HCT116 (cell line): ENCODE measurements around the gene ORC6.

ENCODE experiments used
- ATF3 ChIP-seq: IDR thresholded peaks from 2 replicates; pipeline ENCODE4 v1.6.1; 2012
- CEBPB ChIP-seq: IDR thresholded peaks from 2 replicates; pipeline ENCODE4 v1.6.1; 2012; ENCODE audit warnings: low read depth
- CTCF ChIP-seq, 3 experiments: fragments of 200-600 bp in 1 of 3; sonication (generic) in 1 of 3; IDR thresholded peaks in 2 of 3; conservative IDR thresholded peaks in 1 of 3; 2 replicates each; pipeline ENCODE4 v1.5.1; 2012 to 2017; ENCODE audit warnings: low read depth in 2 of 3, low read length in 2 of 3, antibody characterized with exemption in 1 of 3, borderline replicate concordance in 1 of 3, control low read depth in 1 of 3, mild to moderate bottlenecking in 1 of 3, mixed read lengths in 1 of 3, mixed run types in 1 of 3, moderate library complexity in 1 of 3; ENCODE audit not compliant: insufficient read depth in 1 of 3
- MAX ChIP-seq: IDR thresholded peaks from 2 replicates; pipeline ENCODE4 v1.6.1; 2012
- POLR2A ChIP-seq: IDR thresholded peaks from 2 replicates; pipeline ENCODE4 v1.7.0; 2011; ENCODE audit warnings: borderline replicate concordance; ENCODE audit not compliant: insufficient read depth, insufficient read length; ENCODE audit errors: extremely low read depth
- POLR2AphosphoS5 ChIP-seq: IDR thresholded peaks from 2 replicates; pipeline ENCODE4 v1.6.1; 2011; ENCODE audit warnings: mild to moderate bottlenecking, low read depth, low read length, moderate library complexity
- REST ChIP-seq: IDR thresholded peaks from 2 replicates; pipeline ENCODE4 v1.6.1; 2012; ENCODE audit warnings: low read depth
- SIN3A ChIP-seq: IDR thresholded peaks from 2 replicates; pipeline ENCODE4 v1.6.1; 2012; ENCODE audit warnings: low read depth
- SRF ChIP-seq: IDR thresholded peaks from 2 replicates; pipeline ENCODE4 v1.6.1; 2012; ENCODE audit warnings: low read depth
- YY1 ChIP-seq: IDR thresholded peaks from 2 replicates; pipeline ENCODE4 v1.6.1; 2011; ENCODE audit warnings: low read length, low read depth, moderate library complexity, mild to moderate bottlenecking; ENCODE audit not compliant: insufficient replicate concordance; ENCODE audit errors: extremely low read depth

- TF ChIP-seq CTCF (IDR thresholded peaks at IDR 0.05 in 2 of 3, conservative IDR thresholded peaks at IDR 0.05 in 1 of 3; ENCODE audit: borderline replicate concordance in 1 of 3, insufficient read depth in 1 of 3, low read depth in 2 of 3, low read length in 2 of 3) (no peak), YY1 (no peak), ATF3 (no peak), SRF (no peak), CEBPB (no peak), SIN3A (no peak), POLR2AphosphoS5 (no peak), REST (no peak), MAX (no peak), POLR2A (no peak)
Measured at GRCh38 chr16:46717692-46718091, 28.2 kb downstream of the ORC6 start.
